Endothelial cell of umbilical vein (primary cell): ENCODE results near the gene HOXD4. TPM values are rescaled to one million over a fixed set of nuclear protein-coding genes. Genes with fewer than 3 reads are reported as not detected.

Experiments
- BruUV-seq: library from RNA; stranded (reverse); fragments of 400-500 nt; replicated peaks from 2 replicates; lab custom pipeline; 2021; lab: Mats Ljungman, UMichigan
- CTCF ChIA-PET: fragments of 300-600, 350-600 bp; sonication (Branson Sonifier 250); formaldehyde crosslinking; loops from one replicate; lab custom pipeline; 2021; ENCODE audit warnings: antibody characterized with exemption, inconsistent platforms; lab: Charles Lee
- POLR2A ChIA-PET: fragments of 300-600, 350-600 bp; sonication (Branson Sonifier 250); formaldehyde crosslinking; loops from one replicate; lab custom pipeline; 2021; ENCODE audit warnings: antibody characterized with exemption, inconsistent platforms; lab: Charles Lee
- DNase-seq: peaks from one replicate; pipeline ENCODE4 v3.0.0-alpha.2; 2011; ENCODE audit warnings: low read depth, low spot score
- FAIRE-seq: peaks from 2 replicates; lab custom pipeline; 2011; peaks lifted over from hg19 to GRCh38; lab: Jason Lieb, UNC
- H2AFZ ChIP-seq: 2 replicates; pipeline ENCODE4 v1.6.0; 2012; ENCODE audit warnings: low read depth, low read length, control low read depth, inconsistent platforms
- H3K27ac ChIP-seq: 2 replicates; pipeline ENCODE4 v1.5.1; 2011; ENCODE audit warnings: low read depth, mild to moderate bottlenecking, control low read depth, low read length, moderate library complexity; ENCODE audit not compliant: insufficient read depth
- H3K27me3 ChIP-seq, 2 experiments: 2 replicates each; pipeline versions ENCODE4 v1.6.0 to v1.6.1; 2011; ENCODE audit warnings: low read length in 2 of 2, mixed read lengths in 1 of 2; ENCODE audit not compliant: control insufficient read depth in 2 of 2, insufficient read depth in 2 of 2
- H3K36me3 ChIP-seq, 2 experiments: 2 replicates in 1 of 2; 3 replicates in 1 of 2; pipeline ENCODE4 v1.5.1; 2011; ENCODE audit warnings: low read length in 2 of 2, mild to moderate bottlenecking in 1 of 2, moderate library complexity in 1 of 2; ENCODE audit not compliant: control insufficient read depth in 2 of 2, insufficient read depth in 2 of 2; ENCODE audit errors: extremely low read depth in 1 of 2
- H3K4me1 ChIP-seq: 3 replicates; pipeline ENCODE4 v1.5.1; 2011; ENCODE audit warnings: mild to moderate bottlenecking, low read length; ENCODE audit not compliant: control insufficient read depth, insufficient read depth; ENCODE audit errors: extremely low read depth
- H3K4me2 ChIP-seq: 2 replicates; pipeline ENCODE4 v1.6.1; 2011; ENCODE audit warnings: low read length, control low read depth, mixed read lengths; ENCODE audit not compliant: insufficient read depth
- H3K4me3 ChIP-seq, 3 experiments: fragments of 200-600 bp in 1 of 3; sonication (generic), shearing (Covaris generic) in 1 of 3; replicated peaks in 1 of 3; 2 replicates each; pipeline ENCODE4 v1.5.1; 2011 to 2016; ENCODE audit warnings: control low read depth in 3 of 3, low read length in 3 of 3, mild to moderate bottlenecking in 2 of 3, inconsistent platforms in 1 of 3, low read depth in 1 of 3, moderate library complexity in 1 of 3; ENCODE audit not compliant: insufficient read depth in 1 of 3
- H3K79me2 ChIP-seq: 2 replicates; pipeline ENCODE4 v1.6.0; 2012; ENCODE audit warnings: low read length, inconsistent platforms; ENCODE audit not compliant: control insufficient read depth, insufficient read depth
- H3K9ac ChIP-seq: replicated peaks from 2 replicates; pipeline ENCODE3; 2011; ENCODE audit warnings: low read length, control low read depth; ENCODE audit not compliant: insufficient read depth; ENCODE audit errors: extremely low read depth
- H3K9me1 ChIP-seq: replicated peaks from 3 replicates; pipeline ENCODE4 v1.6.0; 2011; ENCODE audit warnings: mild to moderate bottlenecking, low read length; ENCODE audit not compliant: control insufficient read depth, insufficient read depth; ENCODE audit errors: extremely low read depth
- H3K9me3 ChIP-seq: replicated peaks from 2 replicates; pipeline ENCODE4 v1.5.1; 2012; ENCODE audit warnings: low read length, inconsistent platforms; ENCODE audit not compliant: control insufficient read depth, insufficient read depth
- H4K20me1 ChIP-seq: replicated peaks from 2 replicates; pipeline ENCODE3; 2011; ENCODE audit warnings: mild to moderate bottlenecking, low read length; ENCODE audit not compliant: control insufficient read depth, insufficient read depth; ENCODE audit errors: extremely low read depth
- EZH2 ChIP-seq: IDR thresholded peaks from 2 replicates; pipeline ENCODE4 v1.6.1; 2012; ENCODE audit warnings: borderline replicate concordance, low read depth, mild to moderate bottlenecking, moderate library complexity, low read length, inconsistent platforms; ENCODE audit not compliant: severe bottlenecking
- FOS ChIP-seq: IDR thresholded peaks from 2 replicates; pipeline ENCODE4 v1.6.1; 2011; ENCODE audit warnings: mild to moderate bottlenecking, low read length, moderate library complexity, borderline replicate concordance; ENCODE audit not compliant: insufficient read depth
- GATA2 ChIP-seq: IDR thresholded peaks from 2 replicates; pipeline ENCODE4 v1.7.0; 2011; ENCODE audit warnings: low read depth, mild to moderate bottlenecking, moderate library complexity, mixed read lengths, low read length; ENCODE audit not compliant: insufficient read length, insufficient read depth
- JUN ChIP-seq: IDR thresholded peaks from 2 replicates; pipeline ENCODE4 v1.6.1; 2011; ENCODE audit warnings: borderline replicate concordance, low read depth; ENCODE audit not compliant: insufficient read length, insufficient read depth
- MYC ChIP-seq: IDR thresholded peaks from one replicate; pipeline ENCODE4 v1.6.1; 2011; ENCODE audit warnings: mild to moderate bottlenecking, low read depth, low read length
- POLR2A ChIP-seq: IDR thresholded peaks from 2 replicates; pipeline ENCODE4 v1.6.1; 2012; ENCODE audit warnings: low read depth, mild to moderate bottlenecking, control low read depth, low read length
- POLR2AphosphoS5 ChIP-seq: IDR thresholded peaks from 2 replicates; pipeline ENCODE4 v1.6.1; 2012; ENCODE audit warnings: low read depth, mild to moderate bottlenecking, control low read depth, low read length, moderate library complexity; ENCODE audit not compliant: insufficient read depth
- dilution Hi-C: fragments of 300-500 bp; cut with MboI; formaldehyde crosslinking; loops from one replicate; pipeline ENCODE4 v1.15.0; 2019; ENCODE audit warnings: low sequenced_read_pairs; ENCODE audit not compliant: extremely low pct_ligation_motif_present
- intact Hi-C: fragments of 100-400 bp; cut with micrococcal nuclease; formaldehyde crosslinking; loops from one replicate; pipeline ENCODE4 v1.10.0; 2022
- polyA plus RNA-seq, 4 experiments: library from polyadenylated mRNA; depleted of rRNA in 3 of 4; stranded (reverse) in 3 of 4; unstranded in 1 of 4; fragments of >200 nt; gene quantifications; 2 replicates each; pipeline versions ENCODE4 v1.2.1 to v1.2.3, GENCODE V29; 2011 to 2012; ENCODE audit warnings: missing spikeins in 1 of 4
- total RNA-seq: library from RNA; stranded (reverse); gene quantifications from 2 replicates; pipeline ENCODE4 v1.2.3, GENCODE V29; 2021
- TF ChIP-seq, protein P1 (sequence below), 2 donors: IDR thresholded peaks; 1 replicate in 1 of 2; 2 replicates in 1 of 2; pipeline ENCODE4 v1.5.1; 2011; ENCODE audit warnings: low read length in 2 of 2, mild to moderate bottlenecking in 2 of 2, moderate library complexity in 2 of 2, control low read depth in 1 of 2, inconsistent platforms in 1 of 2, low read depth in 1 of 2; ENCODE audit not compliant: insufficient read depth in 1 of 2; ENCODE audit errors: extremely low read depth in 1 of 2
- TF ChIP-seq, protein P2 (sequence below): IDR thresholded peaks from 2 replicates; pipeline ENCODE4 v1.6.1; 2011; ENCODE audit not compliant: insufficient read depth, insufficient read length

Gene HOXD4
- total and polyA plus RNA-seq, 2 donors (not counting 3 experiments of a cell fraction or from before 2014, with no cell fraction given), result 7.6 to 13.7 TPM

DNA sequence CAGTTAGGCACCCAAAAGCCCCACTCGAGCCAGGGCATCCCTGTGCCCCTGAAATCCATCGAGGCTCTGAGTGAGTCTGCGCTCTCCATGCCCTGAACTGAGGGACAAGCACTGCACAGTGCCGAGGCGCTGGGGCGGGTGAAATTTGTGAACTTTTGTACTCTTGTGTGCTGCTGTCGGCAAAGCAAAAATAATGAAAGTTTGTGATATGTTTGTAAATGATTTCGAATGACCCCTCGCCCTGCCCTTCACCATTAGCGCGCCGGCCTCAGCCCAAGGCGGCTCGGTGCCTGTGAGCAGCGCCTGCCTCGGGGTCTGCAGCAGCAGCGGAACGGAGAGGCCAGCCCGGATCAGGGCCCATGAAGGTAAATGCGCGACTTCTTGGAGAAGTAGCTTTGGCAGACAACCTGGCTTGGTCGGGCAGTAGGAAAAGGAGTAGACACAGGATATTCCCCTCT, 1.8 kb upstream of the HOXD4 start:
- H3K4me3 ChIP-seq, result no peak overlapping the region
- dilution Hi-C loops, result loop anchor here (25.0 kb wide), 1 partner anchor 488 kb away; no protein-coding TSS in a partner anchor
- peaks cover 2 to 16% of the 10 kb centered on the region in 2 experiments for H3K36me3 ChIP-seq
- H3K27ac ChIP-seq, result no peak overlapping the region
- DNase-seq, result no peak
- POLR2A ChIA-PET, result no interaction called here
- TF ChIP-seq, protein P1, sequence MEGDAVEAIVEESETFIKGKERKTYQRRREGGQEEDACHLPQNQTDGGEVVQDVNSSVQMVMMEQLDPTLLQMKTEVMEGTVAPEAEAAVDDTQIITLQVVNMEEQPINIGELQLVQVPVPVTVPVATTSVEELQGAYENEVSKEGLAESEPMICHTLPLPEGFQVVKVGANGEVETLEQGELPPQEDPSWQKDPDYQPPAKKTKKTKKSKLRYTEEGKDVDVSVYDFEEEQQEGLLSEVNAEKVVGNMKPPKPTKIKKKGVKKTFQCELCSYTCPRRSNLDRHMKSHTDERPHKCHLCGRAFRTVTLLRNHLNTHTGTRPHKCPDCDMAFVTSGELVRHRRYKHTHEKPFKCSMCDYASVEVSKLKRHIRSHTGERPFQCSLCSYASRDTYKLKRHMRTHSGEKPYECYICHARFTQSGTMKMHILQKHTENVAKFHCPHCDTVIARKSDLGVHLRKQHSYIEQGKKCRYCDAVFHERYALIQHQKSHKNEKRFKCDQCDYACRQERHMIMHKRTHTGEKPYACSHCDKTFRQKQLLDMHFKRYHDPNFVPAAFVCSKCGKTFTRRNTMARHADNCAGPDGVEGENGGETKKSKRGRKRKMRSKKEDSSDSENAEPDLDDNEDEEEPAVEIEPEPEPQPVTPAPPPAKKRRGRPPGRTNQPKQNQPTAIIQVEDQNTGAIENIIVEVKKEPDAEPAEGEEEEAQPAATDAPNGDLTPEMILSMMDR (IDR thresholded peaks at IDR 0.05; ENCODE audit: extremely low read depth in 1 of 2, insufficient read depth in 1 of 2, low read depth in 1 of 2, low read length in 2 of 2), result no peak
- TF ChIP-seq POLR2A (no peak), GATA2 (no peak), EZH2 (no peak), FOS (no peak), MYC (no peak), JUN (no peak), POLR2AphosphoS5 (no peak)
- TF ChIP-seq, protein P2, sequence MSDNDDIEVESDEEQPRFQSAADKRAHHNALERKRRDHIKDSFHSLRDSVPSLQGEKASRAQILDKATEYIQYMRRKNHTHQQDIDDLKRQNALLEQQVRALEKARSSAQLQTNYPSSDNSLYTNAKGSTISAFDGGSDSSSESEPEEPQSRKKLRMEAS, result no peak
- FAIRE-seq, result no peak
- no peaks in the 10 kb centered on the region for H3K27me3 ChIP-seq
- H3K9me1 ChIP-seq, result no peaks in the 10 kb centered on the region
- no peak overlapping the region for H2AFZ ChIP-seq
- CTCF ChIA-PET, result interaction anchor here (3.0 kb wide), 1 partner anchor 405 kb away, joined by 11 read pairs; no protein-coding TSS in a partner anchor
- no peaks in the 10 kb centered on the region for H4K20me1 ChIP-seq
- no peaks in the 10 kb centered on the region for H3K9me3 ChIP-seq
- no TSS peak for BruUV-seq
- H3K79me2 ChIP-seq, result peaks cover 40% of the 10 kb centered on the region
- intact Hi-C loops, result no loop called here
- no peak overlapping the region for H3K9ac ChIP-seq
- no peaks in the 10 kb centered on the region for H3K4me1 ChIP-seq
- no peak overlapping the region for H3K4me2 ChIP-seq
